HCT116 (cell line): ENCODE results near the gene RASGRF2. TPM values are rescaled to one million over a fixed set of nuclear protein-coding genes. Genes with fewer than 3 reads are reported as not detected.

Experiments used
- ATAC-seq: fragments of 200-7000 bp; cut with Tn5 transposase; 2 replicates; pipeline ENCODE4 v1.9.1; 2020; ENCODE audit warnings: mild to moderate bottlenecking, moderate library complexity
- BruUV-seq: library from RNA; stranded (reverse); fragments of 400-500 nt; replicated peaks from 2 replicates; lab custom pipeline; 2021; lab: Mats Ljungman, UMichigan
- CTCF ChIA-PET: fragments of 300-600 bp; sonication (Branson Sonifier 250); formaldehyde crosslinking; loops from one replicate; lab custom pipeline; 2021; ENCODE audit warnings: antibody characterized with exemption; lab: Charles Lee
- POLR2A ChIA-PET: fragments of 300-600, 350-600 bp; sonication (Branson Sonifier 250); formaldehyde crosslinking; loops from one replicate; lab custom pipeline; 2021; ENCODE audit warnings: antibody characterized with exemption; lab: Charles Lee
- RAD21 ChIA-PET, 2 experiments: fragments of 300-600 bp; sonication (Branson Sonifier 250); formaldehyde crosslinking; loops; one replicate each; lab custom pipeline; 2023; ENCODE audit warnings: low total read pairs in 2 of 2; ENCODE audit not compliant: uncharacterized antibody in 2 of 2, unreplicated experiment in 2 of 2, low non-redundant PET in 1 of 2; lab: Charles Lee
- DNase-seq: peaks from one replicate; pipeline ENCODE4 v3.0.0-alpha.2; 2010; ENCODE audit warnings: low read depth, low spot score
- H2AFZ ChIP-seq: fragments of 200-600 bp; shearing (Covaris generic), sonication (generic); 2 replicates; pipeline ENCODE4 v1.6.1; 2017; ENCODE audit warnings: low read depth, mixed run types, mixed read lengths, antibody characterized with exemption, low read length; ENCODE audit not compliant: poor library complexity, severe bottlenecking
- H3K27ac ChIP-seq: 2 replicates; pipeline ENCODE4 v1.5.1; 2012; ENCODE audit warnings: low read depth, low read length
- H3K27me3 ChIP-seq: fragments of 200-600 bp; sonication (generic); 2 replicates; pipeline ENCODE4 v1.6.1; 2016; ENCODE audit warnings: mixed run types, low read length, mixed read lengths; ENCODE audit not compliant: insufficient read depth
- H3K36me3 ChIP-seq, 2 experiments: fragments of 200-500 bp in 1 of 2; fragments of 200-600 bp in 1 of 2; sonication (Bioruptor generic) in 1 of 2; sonication (generic) in 1 of 2; 2 replicates each; pipeline versions ENCODE4 v1.5.1 to v1.6.1; 2014 to 2016; ENCODE audit warnings: low read length in 2 of 2, inconsistent platforms in 1 of 2, mixed read lengths in 1 of 2, mixed run types in 1 of 2; ENCODE audit not compliant: insufficient read depth in 2 of 2, control insufficient read depth in 1 of 2
- H3K4me1 ChIP-seq, 2 experiments: fragments of 200-600 bp in 1 of 2; sonication (generic) in 1 of 2; 2 replicates each; pipeline versions ENCODE4 v1.5.1 to v1.6.1; 2012 to 2017; ENCODE audit warnings: low read length in 2 of 2, inconsistent platforms in 1 of 2, mild to moderate bottlenecking in 1 of 2, mixed read lengths in 1 of 2, mixed run types in 1 of 2, moderate library complexity in 1 of 2; ENCODE audit not compliant: insufficient read depth in 2 of 2, control insufficient read depth in 1 of 2
- H3K4me2 ChIP-seq: fragments of 200-600 bp; sonication (generic); 2 replicates; pipeline ENCODE4 v1.6.1; 2017; ENCODE audit warnings: mixed run types, low read length, mixed read lengths
- H3K4me3 ChIP-seq, 2 experiments: fragments of 200-600 bp in 1 of 2; sonication (generic) in 1 of 2; replicated peaks in 1 of 2; 2 replicates each; pipeline ENCODE4 v1.5.1; 2011 to 2016; ENCODE audit warnings: low read length in 2 of 2, control low read depth in 1 of 2, low read depth in 1 of 2, mild to moderate bottlenecking in 1 of 2, mixed read lengths in 1 of 2, mixed run types in 1 of 2
- H3K79me2 ChIP-seq: fragments of 200-600 bp; sonication (generic); 2 replicates; pipeline ENCODE4 v1.6.1; 2017; ENCODE audit warnings: mild to moderate bottlenecking, mixed run types, low read length, moderate library complexity, mixed read lengths; ENCODE audit not compliant: insufficient read depth
- H3K9ac ChIP-seq: fragments of 200-600 bp; sonication (generic); 2 replicates; pipeline ENCODE4 v1.6.1; 2016; ENCODE audit warnings: low read length, mixed read lengths
- H3K9me2 ChIP-seq: fragments of 200-600 bp; sonication (generic), shearing (Covaris generic); 2 replicates; pipeline ENCODE4 v1.6.1; 2017; ENCODE audit warnings: mixed run types, mild to moderate bottlenecking, moderate library complexity; ENCODE audit not compliant: insufficient read depth
- H3K9me3 ChIP-seq, 2 experiments: fragments of 200-500 bp in 1 of 2; fragments of 200-600 bp in 1 of 2; sonication (Bioruptor generic) in 1 of 2; sonication (generic) in 1 of 2; 2 replicates each; pipeline ENCODE4 v1.6.1; 2014 to 2017; ENCODE audit warnings: low read length in 2 of 2, mixed read lengths in 2 of 2, inconsistent platforms in 1 of 2, low read depth in 1 of 2, mild to moderate bottlenecking in 1 of 2, mixed run types in 1 of 2, moderate library complexity in 1 of 2; ENCODE audit not compliant: control insufficient read depth in 1 of 2, insufficient read depth in 1 of 2
- H4K20me1 ChIP-seq: fragments of 200-600 bp; sonication (generic), shearing (Covaris generic); 2 replicates; pipeline ENCODE4 v1.6.1; 2017; ENCODE audit warnings: mixed run types, mild to moderate bottlenecking, moderate library complexity; ENCODE audit not compliant: insufficient read depth
- CBX3 ChIP-seq: IDR thresholded peaks from 2 replicates; pipeline ENCODE4 v1.6.1; 2012; ENCODE audit warnings: low read depth
- CEBPB ChIP-seq: IDR thresholded peaks from 2 replicates; pipeline ENCODE4 v1.6.1; 2012; ENCODE audit warnings: low read depth
- EGR1 ChIP-seq: IDR thresholded peaks from 2 replicates; pipeline ENCODE4 v1.6.1; 2012; ENCODE audit warnings: low read depth
- ELF1 ChIP-seq: IDR thresholded peaks from 2 replicates; pipeline ENCODE4 v1.6.1; 2012; ENCODE audit warnings: low read depth, borderline replicate concordance
- EZH2phosphoT487 ChIP-seq: fragments of 200-600 bp; IDR thresholded peaks from 2 replicates; pipeline ENCODE4 v1.6.1; 2018; ENCODE audit warnings: antibody characterized with exemption, borderline replicate concordance
- FOSL1 ChIP-seq: IDR thresholded peaks from 2 replicates; pipeline ENCODE4 v1.6.1; 2012; ENCODE audit warnings: low read depth
- JUND ChIP-seq: IDR thresholded peaks from 2 replicates; pipeline ENCODE4 v1.6.1; 2012
- POLR2A ChIP-seq: IDR thresholded peaks from 2 replicates; pipeline ENCODE4 v1.7.0; 2011; ENCODE audit warnings: borderline replicate concordance; ENCODE audit not compliant: insufficient read depth, insufficient read length; ENCODE audit errors: extremely low read depth
- POLR2AphosphoS5 ChIP-seq: IDR thresholded peaks from 2 replicates; pipeline ENCODE4 v1.6.1; 2011; ENCODE audit warnings: mild to moderate bottlenecking, low read depth, low read length, moderate library complexity
- RAD21 ChIP-seq: IDR thresholded peaks from 2 replicates; pipeline ENCODE4 v1.6.1; 2012; ENCODE audit warnings: low read depth, mild to moderate bottlenecking
- SIN3A ChIP-seq: IDR thresholded peaks from 2 replicates; pipeline ENCODE4 v1.6.1; 2012; ENCODE audit warnings: low read depth
- SP1 ChIP-seq: IDR thresholded peaks from 2 replicates; pipeline ENCODE4 v1.6.1; 2012; ENCODE audit warnings: low read depth
- TCF7L2 ChIP-seq: IDR thresholded peaks from 2 replicates; pipeline ENCODE4 v1.7.0; 2011; ENCODE audit warnings: borderline replicate concordance, inconsistent platforms; ENCODE audit not compliant: insufficient read depth, insufficient read length; ENCODE audit errors: extremely low read depth
- YY1 ChIP-seq: IDR thresholded peaks from 2 replicates; pipeline ENCODE4 v1.6.1; 2011; ENCODE audit warnings: low read length, low read depth, moderate library complexity, mild to moderate bottlenecking; ENCODE audit not compliant: insufficient replicate concordance; ENCODE audit errors: extremely low read depth
- ZFX ChIP-seq: fragments of 450-650 bp; IDR thresholded peaks from 2 replicates; pipeline ENCODE4 v1.6.1; 2017
- ZNF274 ChIP-seq: fragments of 200-500 bp; sonication (Bioruptor generic); IDR thresholded peaks from 2 replicates; pipeline ENCODE4 v1.6.1; 2014; ENCODE audit warnings: mild to moderate bottlenecking, low read depth, low read length, inconsistent platforms
- intact Hi-C: fragments of 100-400 bp; cut with micrococcal nuclease; formaldehyde crosslinking; loops from 2 replicates; pipeline ENCODE4 v1.10.0; 2022
- total RNA-seq: library from RNA; stranded (reverse); gene quantifications from one replicate; pipeline ENCODE4 v1.2.1, GENCODE V29; 2021; ENCODE audit not compliant: unreplicated experiment
- TF ChIP-seq, protein P1 (sequence below): IDR thresholded peaks from 2 replicates; pipeline ENCODE4 v1.6.1; 2012
- TF ChIP-seq, protein P2 (sequence below): IDR thresholded peaks from 2 replicates; pipeline ENCODE4 v1.6.1; 2012
- TF ChIP-seq, protein P3 (sequence below): IDR thresholded peaks from 2 replicates; pipeline ENCODE4 v1.6.1; 2011; ENCODE audit warnings: mild to moderate bottlenecking, low read length, moderate library complexity; ENCODE audit not compliant: insufficient replicate concordance; ENCODE audit errors: extremely low read depth

RASGRF2 gene
- total RNA-seq, 1 experiment from 2014 or later = 0.05 TPM

DNA sequence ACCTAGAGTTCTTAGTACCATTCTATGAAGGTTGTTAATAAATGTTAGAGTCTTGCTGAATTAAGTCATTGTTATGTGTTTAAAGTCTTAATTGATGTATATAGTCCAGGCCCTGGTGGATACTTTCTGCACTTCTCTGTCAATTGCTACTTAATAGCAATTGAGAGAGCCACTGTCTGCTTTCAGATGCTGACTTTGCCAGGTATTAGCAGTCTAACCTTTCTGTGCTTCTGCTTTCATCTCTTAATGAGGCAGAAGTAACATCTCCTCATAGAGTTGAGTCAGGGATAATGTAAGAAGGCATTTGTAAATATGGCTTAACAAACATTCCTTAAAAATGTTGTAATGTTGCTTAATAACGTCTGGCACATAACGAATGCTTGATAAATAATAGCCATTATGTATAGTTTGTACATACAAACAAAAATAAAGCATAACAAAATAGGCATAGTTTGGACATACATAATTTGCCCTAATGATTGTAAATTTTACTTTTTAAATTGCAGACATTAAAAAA is 28.3 kb downstream of the RASGRF2 start:
- H3K27ac ChIP-seq = no peak overlapping the region
- no peaks in the 10 kb centered on the region for H3K79me2 ChIP-seq
- H3K36me3 ChIP-seq = no peaks in the 10 kb centered on the region
- H3K4me1 ChIP-seq = peaks cover 10 to 15% of the 10 kb centered on the region in 2 experiments
- no peaks in the 10 kb centered on the region for H4K20me1 ChIP-seq
- no peak overlapping the region for H2AFZ ChIP-seq
- DNase-seq (no peak), ATAC-seq (no peak)
- no TSS peak for BruUV-seq
- no peak for TF ChIP-seq SP1
- TF ChIP-seq POLR2A = no peak
- TF ChIP-seq YY1 = no peak
- TF ChIP-seq EGR1 = no peak
- TF ChIP-seq JUND = no peak
- TF ChIP-seq, protein P1, sequence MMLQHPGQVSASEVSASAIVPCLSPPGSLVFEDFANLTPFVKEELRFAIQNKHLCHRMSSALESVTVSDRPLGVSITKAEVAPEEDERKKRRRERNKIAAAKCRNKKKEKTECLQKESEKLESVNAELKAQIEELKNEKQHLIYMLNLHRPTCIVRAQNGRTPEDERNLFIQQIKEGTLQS = no peak
- TF ChIP-seq, protein P2, sequence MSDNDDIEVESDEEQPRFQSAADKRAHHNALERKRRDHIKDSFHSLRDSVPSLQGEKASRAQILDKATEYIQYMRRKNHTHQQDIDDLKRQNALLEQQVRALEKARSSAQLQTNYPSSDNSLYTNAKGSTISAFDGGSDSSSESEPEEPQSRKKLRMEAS = no peak
- TF ChIP-seq FOSL1 = no peak
- no peak for TF ChIP-seq ZNF274
- no peak for TF ChIP-seq ZFX
- TF ChIP-seq CBX3 = no peak
- TF ChIP-seq CEBPB = no peak
- TF ChIP-seq EZH2phosphoT487 = no peak
- ChIA-PET RAD21 (no interaction called here), CTCF (no interaction called here), POLR2A (no interaction called here)
- intact Hi-C loops = no loop called here
- H3K4me3 ChIP-seq = no peak overlapping the region
- H3K9ac ChIP-seq = no peak overlapping the region
- H3K9me3 ChIP-seq = no peaks in the 10 kb centered on the region
- H3K4me2 ChIP-seq = no peak overlapping the region
- no peaks in the 10 kb centered on the region for H3K9me2 ChIP-seq
- no peaks in the 10 kb centered on the region for H3K27me3 ChIP-seq

DNA sequence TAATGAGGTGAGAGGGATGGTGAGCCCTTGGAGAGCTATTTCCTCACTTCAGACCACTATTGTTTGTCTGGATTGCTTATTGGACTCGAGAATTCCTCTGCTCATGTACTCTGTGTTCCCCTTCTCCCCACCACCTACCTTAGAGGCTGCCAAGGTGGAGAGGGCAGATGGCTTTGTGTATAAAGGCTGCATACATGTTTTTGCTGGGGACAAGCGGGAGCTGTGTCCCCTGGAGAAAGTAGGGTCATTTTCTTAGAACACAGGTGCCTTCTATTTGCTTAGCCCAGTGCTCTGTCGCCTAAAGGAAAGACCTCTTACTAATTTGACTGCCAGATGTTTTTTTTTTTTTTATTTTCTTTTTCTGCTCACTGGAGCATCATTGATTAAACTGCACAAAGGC is 29.7 kb downstream of the RASGRF2 start:
- no peak overlapping the region for H3K4me2 ChIP-seq
- no peak for ATAC-seq
- CTCF ChIA-PET = no interaction called here

More for the DNA sequence above, 29.7 kb downstream of the RASGRF2 start:
- ChIA-PET POLR2A (no interaction called here), RAD21 (no interaction called here)
- Histone ChIP-seq H3K27ac (no peak overlapping the region), H3K9me2 (no peaks in the 10 kb centered on the region), H2AFZ (no peak overlapping the region), H3K9ac (no peak overlapping the region), H3K79me2 (no peaks in the 10 kb centered on the region), H4K20me1 (no peaks in the 10 kb centered on the region), H3K36me3 (no peaks in the 10 kb centered on the region), H3K9me3 (no peaks in the 10 kb centered on the region), H3K27me3 (no peaks in the 10 kb centered on the region), H3K4me3 (no peak overlapping the region), H3K4me1 (peaks cover 10 to 15% of the 10 kb centered on the region in 2 experiments)
- TF ChIP-seq, protein P1 = no peak
- no peak for TF ChIP-seq EZH2phosphoT487
- no peak for TF ChIP-seq EGR1
- TF ChIP-seq ZNF274 = no peak
- TF ChIP-seq, protein P3, sequence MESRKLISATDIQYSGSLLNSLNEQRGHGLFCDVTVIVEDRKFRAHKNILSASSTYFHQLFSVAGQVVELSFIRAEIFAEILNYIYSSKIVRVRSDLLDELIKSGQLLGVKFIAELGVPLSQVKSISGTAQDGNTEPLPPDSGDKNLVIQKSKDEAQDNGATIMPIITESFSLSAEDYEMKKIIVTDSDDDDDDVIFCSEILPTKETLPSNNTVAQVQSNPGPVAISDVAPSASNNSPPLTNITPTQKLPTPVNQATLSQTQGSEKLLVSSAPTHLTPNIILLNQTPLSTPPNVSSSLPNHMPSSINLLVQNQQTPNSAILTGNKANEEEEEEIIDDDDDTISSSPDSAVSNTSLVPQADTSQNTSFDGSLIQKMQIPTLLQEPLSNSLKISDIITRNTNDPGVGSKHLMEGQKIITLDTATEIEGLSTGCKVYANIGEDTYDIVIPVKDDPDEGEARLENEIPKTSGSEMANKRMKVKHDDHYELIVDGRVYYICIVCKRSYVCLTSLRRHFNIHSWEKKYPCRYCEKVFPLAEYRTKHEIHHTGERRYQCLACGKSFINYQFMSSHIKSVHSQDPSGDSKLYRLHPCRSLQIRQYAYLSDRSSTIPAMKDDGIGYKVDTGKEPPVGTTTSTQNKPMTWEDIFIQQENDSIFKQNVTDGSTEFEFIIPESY = no peak
- TF ChIP-seq ZFX = no peak
- no peak for TF ChIP-seq ELF1
- TF ChIP-seq RAD21 = no peak
- TF ChIP-seq POLR2AphosphoS5 = no peak
- no peak for TF ChIP-seq TCF7L2
- TF ChIP-seq, protein P2 = no peak
- TF ChIP-seq JUND = no peak
- no peak for TF ChIP-seq SP1
- TF ChIP-seq SIN3A = no peak
- TF ChIP-seq CEBPB = no peak
- TF ChIP-seq CBX3 = no peak
- no peak for DNase-seq
- no TSS peak for BruUV-seq
- intact Hi-C loops = no loop called here
